Measurements from ENCODE around the gene HMGCL. TPM values are rescaled to one million over a fixed set of nuclear protein-coding genes. Genes with fewer than 3 reads are reported as not detected.
A peak's percentile ranks its signal among the peaks of the same experiment; 100 is the strongest.
"Not testable (repeated sequence)": the region's sequence is repeated elsewhere in the genome, so short reads cannot be mapped to it uniquely, and the experiment has no call there.

The HMGCL gene
- total RNA-seq, 1 donor: 39.8 TPM

- Histone ChIP-seq H2AFZ (ENCODE audit: low read length) (no peak overlapping the region), H3K4me2 (ENCODE audit: insufficient read depth, low read length) (no peak overlapping the region), H3K4me3 (ENCODE audit: insufficient read depth, low read length) (no peak overlapping the region), H3K4me1 (ENCODE audit: insufficient read depth, low read length) (peaks cover 21% of the 10 kb centered on the region), H3K27ac (ENCODE audit: low read depth, low read length) (no peak overlapping the region), H4K20me1 (ENCODE audit: insufficient read depth, low read length) (peaks cover 8% of the 10 kb centered on the region), H3K9me3 (ENCODE audit: low read depth, low read length) (no peaks in the 10 kb centered on the region), H3K27me3 (ENCODE audit: insufficient read depth, low read length) (no peaks in the 10 kb centered on the region), H3K36me3 (ENCODE audit: insufficient read depth, low read length) (peaks cover 52% of the 10 kb centered on the region), H3K79me2 (ENCODE audit: insufficient read depth, low read length) (peaks cover 53% of the 10 kb centered on the region)
- TF ChIP-seq CTCF (IDR thresholded peaks at IDR 0.05; ENCODE audit: extremely low read depth, low read depth, low read length): no peak
- no peak for DNase-seq (ENCODE audit: insufficient read length, low spot score, missing footprints)
These were observed 36.5 kb downstream of the HMGCL start for GRCh38 chr1:23788695-23789094.

GRCh38 chr1:23787701-23788100 lies 37.5 kb downstream of the HMGCL start:
- Histone ChIP-seq H3K27ac (ENCODE audit: low read depth, low read length) (no peak overlapping the region), H3K36me3 (ENCODE audit: insufficient read depth, low read length) (peaks cover 46% of the 10 kb centered on the region), H2AFZ (ENCODE audit: low read length) (no peak overlapping the region), H3K4me2 (ENCODE audit: insufficient read depth, low read length) (no peak overlapping the region), H3K4me1 (ENCODE audit: insufficient read depth, low read length) (peaks cover 21% of the 10 kb centered on the region), H3K4me3 (ENCODE audit: insufficient read depth, low read length) (no peak overlapping the region), H3K27me3 (ENCODE audit: insufficient read depth, low read length) (no peaks in the 10 kb centered on the region), H3K79me2 (ENCODE audit: insufficient read depth, low read length) (peaks cover 48% of the 10 kb centered on the region), H3K9me3 (ENCODE audit: low read depth, low read length) (no peaks in the 10 kb centered on the region), H4K20me1 (ENCODE audit: insufficient read depth, low read length) (peaks cover 8% of the 10 kb centered on the region)
- DNase-seq (ENCODE audit: insufficient read length, low spot score, missing footprints): peak; percentile 53
- no peak for TF ChIP-seq CTCF (IDR thresholded peaks at IDR 0.05; ENCODE audit: extremely low read depth, low read depth, low read length)

- Histone ChIP-seq H3K27me3 (ENCODE audit: insufficient read depth, low read length) (no peaks in the 10 kb centered on the region), H3K27ac (ENCODE audit: low read depth, low read length) (no peak overlapping the region), H4K20me1 (ENCODE audit: insufficient read depth, low read length) (peaks cover under 1% of the 10 kb centered on the region), H3K4me2 (ENCODE audit: insufficient read depth, low read length) (no peak overlapping the region), H3K4me3 (ENCODE audit: insufficient read depth, low read length) (no peak overlapping the region), H3K36me3 (ENCODE audit: insufficient read depth, low read length) (peaks cover 56% of the 10 kb centered on the region), H3K9me3 (ENCODE audit: low read depth, low read length) (no peaks in the 10 kb centered on the region), H3K79me2 (ENCODE audit: insufficient read depth, low read length) (peaks cover 51% of the 10 kb centered on the region), H2AFZ (ENCODE audit: low read length) (no peak overlapping the region), H3K4me1 (ENCODE audit: insufficient read depth, low read length) (peaks cover 11% of the 10 kb centered on the region)
- no peak for DNase-seq (ENCODE audit: insufficient read length, low spot score, missing footprints)
- TF ChIP-seq CTCF (IDR thresholded peaks at IDR 0.05; ENCODE audit: extremely low read depth, low read depth, low read length): no peak
These were observed 40.4 kb downstream of the HMGCL start for GRCh38 chr1:23784846-23785245.

GRCh38 chr1:23783141-23783540 lies 42.1 kb downstream of the HMGCL start:
- H3K36me3 ChIP-seq (ENCODE audit: insufficient read depth, low read length): peaks cover 48% of the 10 kb centered on the region
- DNase-seq (ENCODE audit: insufficient read length, low spot score, missing footprints); H3K4me2 ChIP-seq (ENCODE audit: insufficient read depth, low read length); H3K27ac ChIP-seq (ENCODE audit: low read depth, low read length); H3K4me3 ChIP-seq (ENCODE audit: insufficient read depth, low read length); H3K9me3 ChIP-seq (ENCODE audit: low read depth, low read length); H2AFZ ChIP-seq (ENCODE audit: low read length); H4K20me1 ChIP-seq (ENCODE audit: insufficient read depth, low read length); H3K27me3 ChIP-seq (ENCODE audit: insufficient read depth, low read length): not testable (repeated sequence)
- peaks cover 66% of the 10 kb centered on the region for H3K79me2 ChIP-seq (ENCODE audit: insufficient read depth, low read length)
- peaks cover 18% of the 10 kb centered on the region for H3K4me1 ChIP-seq (ENCODE audit: insufficient read depth, low read length)

Measured in osteoblast (primary cell).